K562 (cell line): Measurements from ENCODE around the gene RERG. TPM values are rescaled to one million over a fixed set of nuclear protein-coding genes. Genes with fewer than 3 reads are reported as not detected.
A peak's percentile ranks its signal among the peaks of the same experiment; 100 is the strongest.

Experiments
- BHLHE40 ChIP-seq: IDR thresholded peaks from 2 replicates; pipeline ENCODE4 v1.6.1; 2011; ENCODE audit warnings: low read length, improper control_type of control experiment
- CBFA2T3 ChIP-seq: fragments of 450-650 bp; IDR thresholded peaks from 2 replicates; pipeline ENCODE4 v1.6.1; 2017
- PML ChIP-seq: IDR thresholded peaks from 2 replicates; pipeline ENCODE4 v1.6.1; 2012; ENCODE audit warnings: low read length, inconsistent platforms
- RAD21 ChIP-seq, 2 experiments: fragments of 250-450 bp in 1 of 2; fragments of 450-650 bp in 1 of 2; sonication (Bioruptor Pico) in 1 of 2; formaldehyde crosslinking in 1 of 2; IDR thresholded peaks in 1 of 2; conservative IDR thresholded peaks in 1 of 2; 2 replicates each; pipeline versions ENCODE4 v1.4.0 to v1.8.0; 2020 to 2022; ENCODE audit warnings: mild to moderate bottlenecking in 2 of 2, moderate library complexity in 1 of 2
- polyA plus RNA-seq, 8 experiments: library from polyadenylated mRNA; depleted of rRNA in 4 of 8; stranded (reverse) in 5 of 8; unstranded in 3 of 8; fragments of >200 nt; fragmentation: Nextera tagmentation in 2 of 8; fragmentation: Illumina TruSeq in 1 of 8; extraction: Ambion mirVana in 2 of 8; extraction: Trizol in 1 of 8; gene quantifications; 2 replicates each; pipeline versions ENCODE4 v1.2.1 to v1.2.3, GENCODE V29; 2011 to 2014; ENCODE audit warnings: inconsistent platforms in 1 of 8, missing spikeins in 1 of 8
- total RNA-seq, 7 experiments: library from RNA; depleted of rRNA in 6 of 7; stranded (reverse); fragments of >200 nt in 6 of 7; fragmentation: Illumina TruSeq in 2 of 7; extraction: Trizol in 2 of 7; gene quantifications; 2 replicates each; pipeline versions ENCODE4 v1.2.1 to v1.2.3, GENCODE V29; 2011 to 2021; ENCODE audit warnings: low replicate concordance in 1 of 7
- TF ChIP-seq, protein P1 (sequence below), 2 experiments: fragments of 450-650 bp; formaldehyde crosslinking in 1 of 2; IDR thresholded peaks; 2 replicates each; pipeline versions ENCODE4 v1.4.0 to v1.6.1; 2014 to 2020; ENCODE audit warnings: mild to moderate bottlenecking in 2 of 2, borderline replicate concordance in 1 of 2, low read depth in 1 of 2
- TF ChIP-seq, protein P2 (sequence below), 3 experiments: IDR thresholded peaks in 2 of 3; conservative IDR thresholded peaks in 1 of 3; 2 replicates each; pipeline ENCODE4 v1.5.1; 2011 to 2012; ENCODE audit warnings: low read length in 3 of 3, mild to moderate bottlenecking in 3 of 3, control low read depth in 2 of 3, improper control_type of control experiment in 1 of 3, inconsistent platforms in 1 of 3, low read depth in 1 of 3, mixed read lengths in 1 of 3, moderate library complexity in 1 of 3; ENCODE audit not compliant: insufficient read depth in 2 of 3
- TF ChIP-seq, protein P3 (sequence below): fragments of 450-650 bp; IDR thresholded peaks from 2 replicates; pipeline ENCODE4 v1.7.1; 2018; ENCODE audit warnings: mild to moderate bottlenecking, low read depth; ENCODE audit not compliant: partially characterized antibody

RERG gene
- total and polyA plus RNA-seq, 9 of the 15 experiments (the other 6 are each of a cell fraction or from before 2014, with no cell fraction given), result 2.2 to 7.3 (median 3.0) TPM

DNA sequence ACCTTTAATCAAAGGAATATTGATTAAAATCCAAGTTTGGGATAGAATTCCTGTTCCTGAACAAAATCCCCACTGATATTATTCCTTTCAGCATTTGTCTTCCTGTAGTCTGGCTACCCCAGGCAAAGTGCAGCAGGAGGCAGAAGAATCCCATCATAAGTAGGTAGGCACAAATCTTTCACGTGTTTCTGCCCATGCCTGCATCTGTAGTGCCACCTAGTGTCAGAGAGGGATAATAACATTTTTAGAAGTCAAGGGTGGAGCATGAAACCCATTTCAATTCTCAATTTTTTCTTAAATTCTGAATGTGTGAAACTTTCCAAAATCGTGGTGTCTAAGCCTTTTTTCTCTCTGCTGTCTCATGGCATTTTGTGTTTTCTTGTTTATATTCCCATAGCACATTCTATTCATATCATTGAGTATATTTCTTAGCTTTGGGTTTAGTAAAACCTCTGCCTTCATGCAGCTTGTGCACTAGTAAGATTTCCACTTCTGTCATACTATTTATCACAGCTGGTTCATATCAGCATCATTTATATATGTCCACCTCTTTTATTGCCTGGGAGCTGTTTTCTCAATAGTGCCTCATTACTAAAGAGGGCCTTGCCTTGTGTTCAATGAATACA, 47.8 kb upstream of the RERG start (continued):
- TF ChIP-seq, protein P1, sequence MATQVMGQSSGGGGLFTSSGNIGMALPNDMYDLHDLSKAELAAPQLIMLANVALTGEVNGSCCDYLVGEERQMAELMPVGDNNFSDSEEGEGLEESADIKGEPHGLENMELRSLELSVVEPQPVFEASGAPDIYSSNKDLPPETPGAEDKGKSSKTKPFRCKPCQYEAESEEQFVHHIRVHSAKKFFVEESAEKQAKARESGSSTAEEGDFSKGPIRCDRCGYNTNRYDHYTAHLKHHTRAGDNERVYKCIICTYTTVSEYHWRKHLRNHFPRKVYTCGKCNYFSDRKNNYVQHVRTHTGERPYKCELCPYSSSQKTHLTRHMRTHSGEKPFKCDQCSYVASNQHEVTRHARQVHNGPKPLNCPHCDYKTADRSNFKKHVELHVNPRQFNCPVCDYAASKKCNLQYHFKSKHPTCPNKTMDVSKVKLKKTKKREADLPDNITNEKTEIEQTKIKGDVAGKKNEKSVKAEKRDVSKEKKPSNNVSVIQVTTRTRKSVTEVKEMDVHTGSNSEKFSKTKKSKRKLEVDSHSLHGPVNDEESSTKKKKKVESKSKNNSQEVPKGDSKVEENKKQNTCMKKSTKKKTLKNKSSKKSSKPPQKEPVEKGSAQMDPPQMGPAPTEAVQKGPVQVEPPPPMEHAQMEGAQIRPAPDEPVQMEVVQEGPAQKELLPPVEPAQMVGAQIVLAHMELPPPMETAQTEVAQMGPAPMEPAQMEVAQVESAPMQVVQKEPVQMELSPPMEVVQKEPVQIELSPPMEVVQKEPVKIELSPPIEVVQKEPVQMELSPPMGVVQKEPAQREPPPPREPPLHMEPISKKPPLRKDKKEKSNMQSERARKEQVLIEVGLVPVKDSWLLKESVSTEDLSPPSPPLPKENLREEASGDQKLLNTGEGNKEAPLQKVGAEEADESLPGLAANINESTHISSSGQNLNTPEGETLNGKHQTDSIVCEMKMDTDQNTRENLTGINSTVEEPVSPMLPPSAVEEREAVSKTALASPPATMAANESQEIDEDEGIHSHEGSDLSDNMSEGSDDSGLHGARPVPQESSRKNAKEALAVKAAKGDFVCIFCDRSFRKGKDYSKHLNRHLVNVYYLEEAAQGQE (IDR thresholded peaks at IDR 0.05; ENCODE audit: borderline replicate concordance), result peak; percentile 40; the same call in 1 of the 2 replicates
- TF ChIP-seq, protein P1 (CRISPR knock-in tag; IDR thresholded peaks at IDR 0.05; ENCODE audit: low read depth), result no peak
- TF ChIP-seq, protein P2, sequence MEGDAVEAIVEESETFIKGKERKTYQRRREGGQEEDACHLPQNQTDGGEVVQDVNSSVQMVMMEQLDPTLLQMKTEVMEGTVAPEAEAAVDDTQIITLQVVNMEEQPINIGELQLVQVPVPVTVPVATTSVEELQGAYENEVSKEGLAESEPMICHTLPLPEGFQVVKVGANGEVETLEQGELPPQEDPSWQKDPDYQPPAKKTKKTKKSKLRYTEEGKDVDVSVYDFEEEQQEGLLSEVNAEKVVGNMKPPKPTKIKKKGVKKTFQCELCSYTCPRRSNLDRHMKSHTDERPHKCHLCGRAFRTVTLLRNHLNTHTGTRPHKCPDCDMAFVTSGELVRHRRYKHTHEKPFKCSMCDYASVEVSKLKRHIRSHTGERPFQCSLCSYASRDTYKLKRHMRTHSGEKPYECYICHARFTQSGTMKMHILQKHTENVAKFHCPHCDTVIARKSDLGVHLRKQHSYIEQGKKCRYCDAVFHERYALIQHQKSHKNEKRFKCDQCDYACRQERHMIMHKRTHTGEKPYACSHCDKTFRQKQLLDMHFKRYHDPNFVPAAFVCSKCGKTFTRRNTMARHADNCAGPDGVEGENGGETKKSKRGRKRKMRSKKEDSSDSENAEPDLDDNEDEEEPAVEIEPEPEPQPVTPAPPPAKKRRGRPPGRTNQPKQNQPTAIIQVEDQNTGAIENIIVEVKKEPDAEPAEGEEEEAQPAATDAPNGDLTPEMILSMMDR (IDR thresholded peaks at IDR 0.05 in 2 of 3, conservative IDR thresholded peaks at IDR 0.05 in 1 of 3; ENCODE audit: insufficient read depth in 2 of 3, low read depth in 1 of 3, low read length in 3 of 3), result peak; percentile 62 to 74 (median 69)
- TF ChIP-seq CBFA2T3 (no peak), BHLHE40 (peak; percentile 42; the same call in 1 of the 2 replicates), RAD21 (CRISPR knock-in tag; conservative IDR thresholded peaks at IDR 0.05 in 1 of 2, IDR thresholded peaks at IDR 0.05 in 1 of 2) (peak; percentile 63 to 70), PML (no peak)
- TF ChIP-seq, protein P3, sequence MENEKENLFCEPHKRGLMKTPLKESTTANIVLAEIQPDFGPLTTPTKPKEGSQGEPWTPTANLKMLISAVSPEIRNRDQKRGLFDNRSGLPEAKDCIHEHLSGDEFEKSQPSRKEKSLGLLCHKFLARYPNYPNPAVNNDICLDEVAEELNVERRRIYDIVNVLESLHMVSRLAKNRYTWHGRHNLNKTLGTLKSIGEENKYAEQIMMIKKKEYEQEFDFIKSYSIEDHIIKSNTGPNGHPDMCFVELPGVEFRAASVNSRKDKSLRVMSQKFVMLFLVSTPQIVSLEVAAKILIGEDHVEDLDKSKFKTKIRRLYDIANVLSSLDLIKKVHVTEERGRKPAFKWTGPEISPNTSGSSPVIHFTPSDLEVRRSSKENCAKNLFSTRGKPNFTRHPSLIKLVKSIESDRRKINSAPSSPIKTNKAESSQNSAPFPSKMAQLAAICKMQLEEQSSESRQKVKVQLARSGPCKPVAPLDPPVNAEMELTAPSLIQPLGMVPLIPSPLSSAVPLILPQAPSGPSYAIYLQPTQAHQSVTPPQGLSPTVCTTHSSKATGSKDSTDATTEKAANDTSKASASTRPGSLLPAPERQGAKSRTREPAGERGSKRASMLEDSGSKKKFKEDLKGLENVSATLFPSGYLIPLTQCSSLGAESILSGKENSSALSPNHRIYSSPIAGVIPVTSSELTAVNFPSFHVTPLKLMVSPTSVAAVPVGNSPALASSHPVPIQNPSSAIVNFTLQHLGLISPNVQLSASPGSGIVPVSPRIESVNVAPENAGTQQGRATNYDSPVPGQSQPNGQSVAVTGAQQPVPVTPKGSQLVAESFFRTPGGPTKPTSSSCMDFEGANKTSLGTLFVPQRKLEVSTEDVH, result no peak
